K562 (cell line): Measurements from ENCODE around the gene UBE2D2. TPM values are rescaled to one million over a fixed set of nuclear protein-coding genes. Genes with fewer than 3 reads are reported as not detected.
A peak's percentile ranks its signal among the peaks of the same experiment; 100 is the strongest.

ENCODE experiments used
- CBX1 ChIP-seq: sonication (generic); IDR thresholded peaks from 2 replicates; pipeline ENCODE4 v1.6.1; 2016; ENCODE audit warnings: antibody characterized with exemption, low read depth, mild to moderate bottlenecking
- ESRRA ChIP-seq: fragments of 450-650 bp; IDR thresholded peaks from 2 replicates; pipeline ENCODE4 v1.6.1; 2014; ENCODE audit warnings: low read depth, mild to moderate bottlenecking, moderate library complexity, borderline replicate concordance
- HNRNPH1 ChIP-seq: fragments of 200-400 bp; formaldehyde crosslinking; optimal IDR thresholded peaks from 2 replicates; pipeline ENCODE3; 2017; ENCODE audit warnings: low read depth, mild to moderate bottlenecking, low read length, moderate library complexity
- HNRNPUL1 ChIP-seq: fragments of 200-400 bp; formaldehyde crosslinking; IDR thresholded peaks from 2 replicates; pipeline ENCODE4 v1.6.1; 2017; ENCODE audit warnings: low read length
- HOMEZ ChIP-seq: fragments of 250-450 bp; sonication (Bioruptor Pico); IDR thresholded peaks from 2 replicates; pipeline ENCODE4 v1.4.0; 2020; ENCODE audit warnings: mild to moderate bottlenecking, moderate library complexity
- IRF2 ChIP-seq: sonication (generic); formaldehyde crosslinking; IDR thresholded peaks from 2 replicates; pipeline ENCODE4 v1.8.1; 2022; ENCODE audit warnings: mild to moderate bottlenecking, missing genetic modification reagents
- MECOM ChIP-seq: fragments of 250-450 bp; sonication (Bioruptor Pico); IDR thresholded peaks from 2 replicates; pipeline ENCODE4 v1.8.0; 2022; ENCODE audit warnings: inconsistent platforms
- PRMT5 ChIP-seq: sonication (generic); formaldehyde crosslinking; IDR thresholded peaks from 2 replicates; pipeline ENCODE4 v1.5.0; 2020; ENCODE audit warnings: missing genetic modification reagents
- RNF2 ChIP-seq: sonication (generic); IDR thresholded peaks from 2 replicates; pipeline ENCODE4 v1.6.1; 2016
- ZBTB40 ChIP-seq, 2 experiments: fragments of 450-650 bp in 1 of 2; sonication (generic) in 1 of 2; formaldehyde crosslinking in 1 of 2; IDR thresholded peaks; 2 replicates each; pipeline versions ENCODE4 v1.7.1 to v1.9.0; 2016 to 2022; ENCODE audit warnings: inconsistent platforms in 1 of 2, mild to moderate bottlenecking in 1 of 2, missing genetic modification reagents in 1 of 2
- ZNF217 ChIP-seq: sonication (generic); formaldehyde crosslinking; IDR thresholded peaks from 2 replicates; pipeline ENCODE4 v1.8.0; 2022; ENCODE audit warnings: mild to moderate bottlenecking, missing genetic modification reagents
- ZNF253 ChIP-seq: fragments of 250-450 bp; sonication (Bioruptor Pico); conservative IDR thresholded peaks from 2 replicates; pipeline ENCODE4 v1.6.1; 2021; ENCODE audit warnings: mild to moderate bottlenecking
- ZNF324 ChIP-seq: fragments of 250-450 bp; sonication (Bioruptor Pico); IDR thresholded peaks from 2 replicates; pipeline ENCODE4 v1.4.0; 2020; ENCODE audit warnings: mild to moderate bottlenecking
- ZNF354B ChIP-seq: fragments of 250-450 bp; sonication (Bioruptor Pico); IDR thresholded peaks from 2 replicates; pipeline ENCODE4 v1.4.0; 2020
- ZNF445 ChIP-seq: fragments of 250-450 bp; sonication (Bioruptor Pico); IDR thresholded peaks from 2 replicates; pipeline ENCODE4 v1.4.0; 2020; ENCODE audit warnings: low read depth, mild to moderate bottlenecking, moderate library complexity
- ZNF589 ChIP-seq: fragments of 200-800 bp; sonication (Bioruptor generic); IDR thresholded peaks from 2 replicates; pipeline ENCODE4 v1.6.1; 2016; ENCODE audit warnings: low read depth, missing genetic modification characterization, missing compliant biosample characterization
- polyA plus RNA-seq, 8 experiments: library from polyadenylated mRNA; depleted of rRNA in 4 of 8; stranded (reverse) in 5 of 8; unstranded in 3 of 8; fragments of >200 nt; fragmentation: Nextera tagmentation in 2 of 8; fragmentation: Illumina TruSeq in 1 of 8; extraction: Ambion mirVana in 2 of 8; extraction: Trizol in 1 of 8; gene quantifications; 2 replicates each; pipeline versions ENCODE4 v1.2.1 to v1.2.3, GENCODE V29; 2011 to 2014; ENCODE audit warnings: inconsistent platforms in 1 of 8, missing spikeins in 1 of 8
- total RNA-seq, 7 experiments: library from RNA; depleted of rRNA in 6 of 7; stranded (reverse); fragments of >200 nt in 6 of 7; fragmentation: Illumina TruSeq in 2 of 7; extraction: Trizol in 2 of 7; gene quantifications; 2 replicates each; pipeline versions ENCODE4 v1.2.1 to v1.2.3, GENCODE V29; 2011 to 2021; ENCODE audit warnings: low replicate concordance in 1 of 7
- TF ChIP-seq, protein P1 (sequence below): sonication (generic); formaldehyde crosslinking; IDR thresholded peaks from 2 replicates; pipeline ENCODE4 v1.8.0; 2022; ENCODE audit warnings: missing genetic modification reagents, mild to moderate bottlenecking, moderate library complexity, borderline replicate concordance

The UBE2D2 gene
- total and polyA plus RNA-seq, 9 of the 15 experiments (the other 6 are each of a cell fraction or from before 2014, with no cell fraction given) = 53.6 to 198 (median 122) TPM

- no peak for TF ChIP-seq ZNF217 (CRISPR knock-in tag)
- no peak for TF ChIP-seq HNRNPH1
- no peak for TF ChIP-seq ZNF354B (CRISPR knock-in tag)
- TF ChIP-seq HOMEZ (CRISPR knock-in tag) = no peak
- TF ChIP-seq PRMT5 = no peak
- TF ChIP-seq RNF2 = peak; percentile 38; the same call in 1 of the 2 replicates
- TF ChIP-seq ZNF253 = no peak
- no peak for TF ChIP-seq ZNF324
- 0 out of 2 replicates have a peak, but pooled peaks have one; percentile 9 for TF ChIP-seq ESRRA
- no peak for TF ChIP-seq ZNF589 (CRISPR knock-in tag)
- TF ChIP-seq, protein P1, sequence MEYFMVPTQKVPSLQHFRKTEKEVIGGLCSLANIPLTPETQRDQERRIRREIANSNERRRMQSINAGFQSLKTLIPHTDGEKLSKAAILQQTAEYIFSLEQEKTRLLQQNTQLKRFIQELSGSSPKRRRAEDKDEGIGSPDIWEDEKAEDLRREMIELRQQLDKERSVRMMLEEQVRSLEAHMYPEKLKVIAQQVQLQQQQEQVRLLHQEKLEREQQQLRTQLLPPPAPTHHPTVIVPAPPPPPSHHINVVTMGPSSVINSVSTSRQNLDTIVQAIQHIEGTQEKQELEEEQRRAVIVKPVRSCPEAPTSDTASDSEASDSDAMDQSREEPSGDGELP = peak; percentile 53
- no peak for TF ChIP-seq MECOM (CRISPR knock-in tag)
- no peak for TF ChIP-seq IRF2 (CRISPR knock-in tag)
- TF ChIP-seq ZNF445 = no peak
- no peak for TF ChIP-seq HNRNPUL1
- no peak for TF ChIP-seq ZBTB40 (IDR thresholded peaks at IDR 0.05)
- TF ChIP-seq ZBTB40 (CRISPR knock-in tag; IDR thresholded peaks at IDR 0.05) = no peak
- peak; percentile 47; the same call in 1 of the 2 replicates for TF ChIP-seq CBX1
Observed at GRCh38 chr5:139648205-139649081, 87.3 kb downstream of the UBE2D2 start, which contains the start of gene CXXC5 (continued).
